HCT116 (cell line): ENCODE results near the gene DYNC1I1. TPM values are rescaled to one million over a fixed set of nuclear protein-coding genes. Genes with fewer than 3 reads are reported as not detected.

ENCODE experiments used
- ATAC-seq: fragments of 200-7000 bp; cut with Tn5 transposase; 2 replicates; pipeline ENCODE4 v1.9.1; 2020; ENCODE audit warnings: mild to moderate bottlenecking, moderate library complexity
- BruUV-seq: library from RNA; stranded (reverse); fragments of 400-500 nt; replicated peaks from 2 replicates; lab custom pipeline; 2021; lab: Mats Ljungman, UMichigan
- CTCF ChIA-PET: fragments of 300-600 bp; sonication (Branson Sonifier 250); formaldehyde crosslinking; loops from one replicate; lab custom pipeline; 2021; ENCODE audit warnings: antibody characterized with exemption; lab: Charles Lee
- POLR2A ChIA-PET: fragments of 300-600, 350-600 bp; sonication (Branson Sonifier 250); formaldehyde crosslinking; loops from one replicate; lab custom pipeline; 2021; ENCODE audit warnings: antibody characterized with exemption; lab: Charles Lee
- RAD21 ChIA-PET, 2 experiments: fragments of 300-600 bp; sonication (Branson Sonifier 250); formaldehyde crosslinking; loops; one replicate each; lab custom pipeline; 2023; ENCODE audit warnings: low total read pairs in 2 of 2; ENCODE audit not compliant: uncharacterized antibody in 2 of 2, unreplicated experiment in 2 of 2, low non-redundant PET in 1 of 2; lab: Charles Lee
- DNase-seq: peaks from one replicate; pipeline ENCODE4 v3.0.0-alpha.2; 2010; ENCODE audit warnings: low read depth, low spot score
- H2AFZ ChIP-seq: fragments of 200-600 bp; shearing (Covaris generic), sonication (generic); 2 replicates; pipeline ENCODE4 v1.6.1; 2017; ENCODE audit warnings: low read depth, mixed run types, mixed read lengths, antibody characterized with exemption, low read length; ENCODE audit not compliant: poor library complexity, severe bottlenecking
- H3K27ac ChIP-seq: 2 replicates; pipeline ENCODE4 v1.5.1; 2012; ENCODE audit warnings: low read depth, low read length
- H3K27me3 ChIP-seq: fragments of 200-600 bp; sonication (generic); 2 replicates; pipeline ENCODE4 v1.6.1; 2016; ENCODE audit warnings: mixed run types, low read length, mixed read lengths; ENCODE audit not compliant: insufficient read depth
- H3K36me3 ChIP-seq, 2 experiments: fragments of 200-500 bp in 1 of 2; fragments of 200-600 bp in 1 of 2; sonication (Bioruptor generic) in 1 of 2; sonication (generic) in 1 of 2; 2 replicates each; pipeline versions ENCODE4 v1.5.1 to v1.6.1; 2014 to 2016; ENCODE audit warnings: low read length in 2 of 2, inconsistent platforms in 1 of 2, mixed read lengths in 1 of 2, mixed run types in 1 of 2; ENCODE audit not compliant: insufficient read depth in 2 of 2, control insufficient read depth in 1 of 2
- H3K4me1 ChIP-seq, 2 experiments: fragments of 200-600 bp in 1 of 2; sonication (generic) in 1 of 2; 2 replicates each; pipeline versions ENCODE4 v1.5.1 to v1.6.1; 2012 to 2017; ENCODE audit warnings: low read length in 2 of 2, inconsistent platforms in 1 of 2, mild to moderate bottlenecking in 1 of 2, mixed read lengths in 1 of 2, mixed run types in 1 of 2, moderate library complexity in 1 of 2; ENCODE audit not compliant: insufficient read depth in 2 of 2, control insufficient read depth in 1 of 2
- H3K4me2 ChIP-seq: fragments of 200-600 bp; sonication (generic); 2 replicates; pipeline ENCODE4 v1.6.1; 2017; ENCODE audit warnings: mixed run types, low read length, mixed read lengths
- H3K4me3 ChIP-seq, 2 experiments: fragments of 200-600 bp in 1 of 2; sonication (generic) in 1 of 2; replicated peaks in 1 of 2; 2 replicates each; pipeline ENCODE4 v1.5.1; 2011 to 2016; ENCODE audit warnings: low read length in 2 of 2, control low read depth in 1 of 2, low read depth in 1 of 2, mild to moderate bottlenecking in 1 of 2, mixed read lengths in 1 of 2, mixed run types in 1 of 2
- H3K79me2 ChIP-seq: fragments of 200-600 bp; sonication (generic); 2 replicates; pipeline ENCODE4 v1.6.1; 2017; ENCODE audit warnings: mild to moderate bottlenecking, mixed run types, low read length, moderate library complexity, mixed read lengths; ENCODE audit not compliant: insufficient read depth
- H3K9ac ChIP-seq: fragments of 200-600 bp; sonication (generic); 2 replicates; pipeline ENCODE4 v1.6.1; 2016; ENCODE audit warnings: low read length, mixed read lengths
- H3K9me2 ChIP-seq: fragments of 200-600 bp; sonication (generic), shearing (Covaris generic); 2 replicates; pipeline ENCODE4 v1.6.1; 2017; ENCODE audit warnings: mixed run types, mild to moderate bottlenecking, moderate library complexity; ENCODE audit not compliant: insufficient read depth
- H3K9me3 ChIP-seq, 2 experiments: fragments of 200-500 bp in 1 of 2; fragments of 200-600 bp in 1 of 2; sonication (Bioruptor generic) in 1 of 2; sonication (generic) in 1 of 2; 2 replicates each; pipeline ENCODE4 v1.6.1; 2014 to 2017; ENCODE audit warnings: low read length in 2 of 2, mixed read lengths in 2 of 2, inconsistent platforms in 1 of 2, low read depth in 1 of 2, mild to moderate bottlenecking in 1 of 2, mixed run types in 1 of 2, moderate library complexity in 1 of 2; ENCODE audit not compliant: control insufficient read depth in 1 of 2, insufficient read depth in 1 of 2
- H4K20me1 ChIP-seq: fragments of 200-600 bp; sonication (generic), shearing (Covaris generic); 2 replicates; pipeline ENCODE4 v1.6.1; 2017; ENCODE audit warnings: mixed run types, mild to moderate bottlenecking, moderate library complexity; ENCODE audit not compliant: insufficient read depth
- ATF3 ChIP-seq: IDR thresholded peaks from 2 replicates; pipeline ENCODE4 v1.6.1; 2012
- CEBPB ChIP-seq: IDR thresholded peaks from 2 replicates; pipeline ENCODE4 v1.6.1; 2012; ENCODE audit warnings: low read depth
- CTCF ChIP-seq, 3 experiments: fragments of 200-600 bp in 1 of 3; sonication (generic) in 1 of 3; IDR thresholded peaks in 2 of 3; conservative IDR thresholded peaks in 1 of 3; 2 replicates each; pipeline ENCODE4 v1.5.1; 2012 to 2017; ENCODE audit warnings: low read depth in 2 of 3, low read length in 2 of 3, antibody characterized with exemption in 1 of 3, borderline replicate concordance in 1 of 3, control low read depth in 1 of 3, mild to moderate bottlenecking in 1 of 3, mixed read lengths in 1 of 3, mixed run types in 1 of 3, moderate library complexity in 1 of 3; ENCODE audit not compliant: insufficient read depth in 1 of 3
- EGR1 ChIP-seq: IDR thresholded peaks from 2 replicates; pipeline ENCODE4 v1.6.1; 2012; ENCODE audit warnings: low read depth
- ELF1 ChIP-seq: IDR thresholded peaks from 2 replicates; pipeline ENCODE4 v1.6.1; 2012; ENCODE audit warnings: low read depth, borderline replicate concordance
- EZH2phosphoT487 ChIP-seq: fragments of 200-600 bp; IDR thresholded peaks from 2 replicates; pipeline ENCODE4 v1.6.1; 2018; ENCODE audit warnings: antibody characterized with exemption, borderline replicate concordance
- FOSL1 ChIP-seq: IDR thresholded peaks from 2 replicates; pipeline ENCODE4 v1.6.1; 2012; ENCODE audit warnings: low read depth
- JUND ChIP-seq: IDR thresholded peaks from 2 replicates; pipeline ENCODE4 v1.6.1; 2012
- MAX ChIP-seq: IDR thresholded peaks from 2 replicates; pipeline ENCODE4 v1.6.1; 2012
- RAD21 ChIP-seq: IDR thresholded peaks from 2 replicates; pipeline ENCODE4 v1.6.1; 2012; ENCODE audit warnings: low read depth, mild to moderate bottlenecking
- REST ChIP-seq: IDR thresholded peaks from 2 replicates; pipeline ENCODE4 v1.6.1; 2012; ENCODE audit warnings: low read depth
- SIN3A ChIP-seq: IDR thresholded peaks from 2 replicates; pipeline ENCODE4 v1.6.1; 2012; ENCODE audit warnings: low read depth
- SRF ChIP-seq: IDR thresholded peaks from 2 replicates; pipeline ENCODE4 v1.6.1; 2012; ENCODE audit warnings: low read depth
- TCF7L2 ChIP-seq: IDR thresholded peaks from 2 replicates; pipeline ENCODE4 v1.7.0; 2011; ENCODE audit warnings: borderline replicate concordance, inconsistent platforms; ENCODE audit not compliant: insufficient read depth, insufficient read length; ENCODE audit errors: extremely low read depth
- YY1 ChIP-seq: IDR thresholded peaks from 2 replicates; pipeline ENCODE4 v1.6.1; 2011; ENCODE audit warnings: low read length, low read depth, moderate library complexity, mild to moderate bottlenecking; ENCODE audit not compliant: insufficient replicate concordance; ENCODE audit errors: extremely low read depth
- ZBTB33 ChIP-seq: IDR thresholded peaks from 2 replicates; pipeline ENCODE4 v1.6.1; 2011; ENCODE audit warnings: mild to moderate bottlenecking, low read length, moderate library complexity; ENCODE audit not compliant: insufficient replicate concordance; ENCODE audit errors: extremely low read depth
- ZFX ChIP-seq: fragments of 450-650 bp; IDR thresholded peaks from 2 replicates; pipeline ENCODE4 v1.6.1; 2017
- ZNF274 ChIP-seq: fragments of 200-500 bp; sonication (Bioruptor generic); IDR thresholded peaks from 2 replicates; pipeline ENCODE4 v1.6.1; 2014; ENCODE audit warnings: mild to moderate bottlenecking, low read depth, low read length, inconsistent platforms
- intact Hi-C: fragments of 100-400 bp; cut with micrococcal nuclease; formaldehyde crosslinking; loops from 2 replicates; pipeline ENCODE4 v1.10.0; 2022
- total RNA-seq: library from RNA; stranded (reverse); gene quantifications from one replicate; pipeline ENCODE4 v1.2.1, GENCODE V29; 2021; ENCODE audit not compliant: unreplicated experiment

The DYNC1I1 gene
- total RNA-seq, 1 experiment from 2014 or later = not detected

- CTCF ChIA-PET = interaction anchor here (1.1 kb wide), 1 partner anchor 100 kb away, joined by 3 read pairs; no protein-coding TSS in a partner anchor
- DNase-seq = no peak
These were observed 52.3 kb downstream of the DYNC1I1 start for GRCh38 chr7:95824616-95825015.

More at GRCh38 chr7:95824616-95825015, 52.3 kb downstream of the DYNC1I1 start:
- Histone ChIP-seq H3K4me2 (no peak overlapping the region), H3K9me2 (no peaks in the 10 kb centered on the region), H3K27ac (no peak overlapping the region), H3K36me3 (no peaks in the 10 kb centered on the region), H3K9me3 (no peaks in the 10 kb centered on the region), H4K20me1 (no peaks in the 10 kb centered on the region), H3K4me1 (no peaks in the 10 kb centered on the region), H3K4me3 (no peak overlapping the region), H3K27me3 (peaks cover 17% of the 10 kb centered on the region), H3K9ac (no peak overlapping the region), H2AFZ (no peak overlapping the region), H3K79me2 (no peaks in the 10 kb centered on the region)
- TF ChIP-seq EGR1 (no peak), ELF1 (no peak), MAX (no peak), FOSL1 (no peak), EZH2phosphoT487 (no peak), CTCF (IDR thresholded peaks at IDR 0.05 in 2 of 3, conservative IDR thresholded peaks at IDR 0.05 in 1 of 3; ENCODE audit: borderline replicate concordance in 1 of 3, insufficient read depth in 1 of 3, low read depth in 2 of 3, low read length in 2 of 3) (no peak), YY1 (no peak), RAD21 (no peak), CEBPB (no peak), SIN3A (no peak), SRF (no peak), ATF3 (no peak), ZFX (no peak), REST (no peak), JUND (no peak), TCF7L2 (no peak), ZBTB33 (no peak), ZNF274 (no peak)
- intact Hi-C loops = no loop called here
- POLR2A ChIA-PET = no interaction called here
- no TSS peak for BruUV-seq
- RAD21 ChIA-PET = no interaction called here
- ATAC-seq = no peak
